ENCODE measurements around the gene ZIC1.
A peak's percentile ranks its signal among the peaks of the same experiment; 100 is the strongest.

Gene ZIC1

DNA sequence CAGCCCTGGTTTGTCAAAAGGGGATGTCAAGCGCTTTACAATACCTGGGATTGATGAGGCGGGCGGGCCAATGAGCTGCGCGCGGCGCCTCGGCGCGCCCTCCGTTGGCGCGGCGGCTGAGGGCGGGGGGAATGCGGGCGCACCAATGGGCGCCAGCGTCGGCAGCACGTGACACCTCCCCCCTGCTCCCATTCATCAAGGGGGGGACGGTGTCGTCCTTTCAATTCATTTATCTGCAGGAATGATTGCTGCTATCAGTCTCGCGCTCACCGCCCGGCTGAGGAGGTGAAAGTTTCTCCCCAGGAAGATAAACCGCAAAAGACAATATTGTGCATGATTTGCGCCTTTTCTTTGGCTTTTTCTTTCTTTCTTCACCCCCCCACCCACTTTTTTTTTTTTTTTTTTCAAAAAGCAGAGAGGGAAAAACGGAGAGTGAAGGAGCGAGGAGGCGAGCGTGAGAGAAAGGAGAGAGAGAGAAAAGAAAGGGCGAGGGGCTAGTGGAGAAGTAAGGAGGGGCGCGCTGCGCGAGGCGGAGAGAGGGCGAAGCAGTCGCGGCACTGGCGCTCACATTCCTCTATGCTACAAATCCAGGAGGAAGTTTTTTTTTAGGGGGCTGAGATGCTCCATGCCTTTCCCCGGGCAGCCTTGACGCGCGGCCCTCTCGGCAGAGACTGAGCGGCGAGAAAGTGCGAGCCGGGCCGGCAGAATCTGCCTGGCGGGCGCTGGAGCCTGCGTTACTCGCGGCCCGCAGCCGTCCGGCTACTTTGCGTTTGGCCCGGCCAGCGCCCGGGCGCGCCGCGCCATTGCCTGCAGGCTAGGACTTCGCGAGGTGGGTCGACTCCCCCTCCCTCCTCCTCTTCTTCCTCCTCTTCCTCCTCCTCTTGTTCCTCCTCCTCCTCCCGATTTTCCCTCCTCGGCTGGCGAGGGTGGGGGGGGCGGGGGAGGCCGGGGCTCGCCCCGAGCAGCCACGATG lies at the start of gene ZIC1:
ZIC1 (plus strand) TSS at position 223 of the 973 bp plus-strand sequence; CDS start at position 971, 748 bp downstream.
- Mint-ChIP-seq H3K9me3 (ENCODE audit: low read depth) (no peaks in the 10 kb centered on the region), H3K4me3 (peak within 1 kb of the TSS; percentile 54), H3K27me3 (peaks cover 54% of the 10 kb centered on the region), H3K27ac (peak within 1 kb of the TSS; percentile 61), H3K4me1 (ENCODE audit: low read depth) (peaks cover 46% of the 10 kb centered on the region), H3K36me3 (peaks cover 8% of the 10 kb centered on the region)

GRCh38 chr3:147360051-147360439 lies 49.1 kb upstream of the ZIC1 start:
- Mint-ChIP-seq H3K27ac (no peak overlapping the region), H3K27me3 (peaks cover 55% of the 10 kb centered on the region), H3K4me1 (ENCODE audit: low read depth) (peaks cover 7% of the 10 kb centered on the region), H3K36me3 (no peaks in the 10 kb centered on the region), H3K4me3 (no peak overlapping the region), H3K9me3 (ENCODE audit: low read depth) (no peaks in the 10 kb centered on the region)

DNA sequence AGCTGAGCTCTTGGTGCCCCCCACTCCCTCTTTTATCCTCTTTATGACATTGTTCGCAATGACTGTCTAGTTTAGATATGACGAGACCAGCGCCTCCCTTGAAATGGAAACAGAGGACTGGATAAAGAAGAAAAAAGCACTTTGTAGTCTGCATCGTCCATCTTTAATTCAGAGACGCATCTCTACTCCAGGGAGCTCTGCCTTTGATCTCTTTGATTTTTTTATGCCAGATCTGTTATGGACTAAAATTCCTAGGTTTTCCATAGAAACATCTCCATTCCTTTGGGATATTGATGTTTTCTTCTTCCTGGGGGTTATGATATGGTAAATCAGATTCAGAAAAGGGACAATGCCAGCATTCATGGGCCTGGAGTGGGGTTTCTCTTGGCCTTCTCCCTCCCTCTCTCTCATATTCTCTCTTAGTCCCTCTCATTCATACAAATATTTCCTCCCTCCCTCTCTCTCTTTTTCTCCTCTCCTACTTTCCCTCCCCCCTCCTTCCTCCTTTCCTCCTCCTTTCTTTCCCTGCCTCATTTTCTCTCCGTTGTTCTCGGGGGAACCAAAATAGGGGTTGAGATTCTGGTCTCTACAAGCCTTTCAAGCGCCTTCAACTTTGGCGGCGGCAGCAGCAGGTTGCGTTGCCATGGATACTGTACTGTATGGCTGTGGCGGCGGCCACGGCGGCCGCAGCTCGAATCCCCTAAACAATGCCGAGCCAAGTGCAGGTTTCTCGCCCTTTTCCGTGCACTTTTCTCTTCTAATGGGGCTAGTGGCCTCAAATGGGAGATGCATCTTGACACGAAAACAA lies 48.3 kb upstream of the ZIC1 start:
- Mint-ChIP-seq H3K27me3 (peaks cover 50% of the 10 kb centered on the region), H3K9me3 (ENCODE audit: low read depth) (no peaks in the 10 kb centered on the region), H3K4me3 (no peak overlapping the region)

GRCh38 chr3:147361454-147362420 lies 47.4 kb upstream of the ZIC1 start:
- Mint-ChIP-seq H3K4me1 (ENCODE audit: low read depth) (peaks cover 7% of the 10 kb centered on the region), H3K4me3 (no peak overlapping the region), H3K27ac (no peak overlapping the region)

More for the DNA sequence above, 48.3 kb upstream of the ZIC1 start:
- Mint-ChIP-seq H3K36me3 (no peaks in the 10 kb centered on the region), H3K4me1 (ENCODE audit: low read depth) (peaks cover 7% of the 10 kb centered on the region), H3K27ac (no peak overlapping the region)

GRCh38 chr3:147364771-147365170 lies 44.4 kb upstream of the ZIC1 start:
- Mint-ChIP-seq H3K36me3 (no peaks in the 10 kb centered on the region), H3K9me3 (ENCODE audit: low read depth) (no peaks in the 10 kb centered on the region), H3K4me1 (ENCODE audit: low read depth) (peaks cover 7% of the 10 kb centered on the region), H3K4me3 (no peak overlapping the region), H3K27ac (no peak overlapping the region), H3K27me3 (peaks cover 39% of the 10 kb centered on the region)

More at GRCh38 chr3:147361454-147362420, 47.4 kb upstream of the ZIC1 start:
- no peaks in the 10 kb centered on the region for H3K36me3 Mint-ChIP-seq
- H3K9me3 Mint-ChIP-seq (ENCODE audit: low read depth), result no peaks in the 10 kb centered on the region
- H3K27me3 Mint-ChIP-seq, result peaks cover 46% of the 10 kb centered on the region

DNA sequence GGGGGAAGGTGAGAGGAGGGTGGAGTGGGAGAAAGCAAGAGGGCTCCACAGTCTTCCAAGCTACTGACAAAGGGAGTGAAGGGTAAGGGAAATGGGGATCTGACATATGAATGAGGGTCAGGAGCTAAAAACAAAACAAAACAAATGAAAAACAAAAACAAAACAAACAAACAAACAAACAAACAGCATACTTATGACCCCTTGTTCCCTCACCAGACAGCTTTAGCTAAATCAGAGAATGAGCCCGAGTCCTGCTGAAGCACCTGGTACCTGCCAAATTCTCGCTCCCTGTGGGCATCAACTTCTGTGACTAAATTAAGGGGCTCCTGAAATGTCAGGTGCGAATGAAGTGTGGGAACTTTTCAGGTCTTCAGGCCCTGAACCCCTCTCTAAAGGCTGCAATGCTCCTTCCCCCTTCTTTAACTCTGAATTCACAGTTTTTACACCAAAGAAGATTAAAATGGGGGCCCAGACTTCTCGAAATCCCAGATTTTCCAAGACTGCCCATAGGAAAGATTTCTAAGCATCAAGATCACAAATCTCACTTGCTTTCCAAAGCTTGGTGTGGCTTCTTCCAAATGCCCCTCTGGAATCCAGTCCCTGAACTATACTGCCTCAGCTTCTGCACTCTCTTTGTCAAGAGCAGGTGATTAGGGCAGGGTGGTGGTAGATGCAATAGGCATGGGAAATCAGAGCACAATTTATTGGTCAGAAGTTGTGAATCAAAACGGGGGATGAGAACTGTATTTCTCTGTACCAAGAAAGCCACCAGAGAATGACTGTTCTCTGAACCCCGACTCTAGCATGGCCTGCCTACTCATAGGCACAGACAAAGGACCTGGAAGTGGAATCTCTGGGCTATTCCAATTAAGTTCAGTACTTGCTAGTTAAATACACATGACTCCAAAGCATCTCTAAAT lies 43.7 kb upstream of the ZIC1 start:
- Mint-ChIP-seq H3K27me3 (peaks cover 39% of the 10 kb centered on the region), H3K9me3 (ENCODE audit: low read depth) (no peaks in the 10 kb centered on the region), H3K36me3 (no peaks in the 10 kb centered on the region), H3K27ac (no peak overlapping the region), H3K4me3 (no peak overlapping the region), H3K4me1 (ENCODE audit: low read depth) (peaks cover 5% of the 10 kb centered on the region)

- H3K36me3 Mint-ChIP-seq, result no peaks in the 10 kb centered on the region
- H3K4me1 Mint-ChIP-seq (ENCODE audit: low read depth), result no peaks in the 10 kb centered on the region
- no peaks in the 10 kb centered on the region for H3K9me3 Mint-ChIP-seq (ENCODE audit: low read depth)
- H3K4me3 Mint-ChIP-seq, result no peak overlapping the region
- peaks cover 41% of the 10 kb centered on the region for H3K27me3 Mint-ChIP-seq
- H3K27ac Mint-ChIP-seq, result no peak overlapping the region
Measured at GRCh38 chr3:147367676-147368075, 41.5 kb upstream of the ZIC1 start.

DNA sequence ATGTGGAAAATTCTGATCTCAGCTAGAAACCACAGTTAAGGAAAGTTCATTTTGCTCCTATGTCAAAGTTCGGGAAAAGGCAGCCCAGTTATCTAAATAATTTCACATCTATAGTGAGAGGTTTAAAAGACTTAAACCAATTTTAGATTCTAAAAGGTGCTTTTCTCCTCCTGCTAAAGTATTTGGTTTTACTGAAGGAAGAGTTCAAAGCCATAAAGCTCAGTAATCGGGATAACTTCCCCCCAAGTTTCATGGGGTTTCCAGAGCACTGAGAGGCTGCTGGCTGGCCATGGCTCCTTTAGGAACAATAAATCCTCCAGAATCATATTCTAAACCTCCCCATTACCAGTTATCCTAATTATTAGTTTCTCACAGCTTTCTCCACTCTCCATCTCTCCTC lies 41.0 kb upstream of the ZIC1 start:
- H3K27ac Mint-ChIP-seq, result no peak overlapping the region
- no peak overlapping the region for H3K4me3 Mint-ChIP-seq
- no peaks in the 10 kb centered on the region for H3K4me1 Mint-ChIP-seq (ENCODE audit: low read depth)
- peaks cover 42% of the 10 kb centered on the region for H3K27me3 Mint-ChIP-seq
- H3K36me3 Mint-ChIP-seq, result no peaks in the 10 kb centered on the region
- H3K9me3 Mint-ChIP-seq (ENCODE audit: low read depth), result no peaks in the 10 kb centered on the region

- H3K27me3 Mint-ChIP-seq, result peaks cover 48% of the 10 kb centered on the region
- H3K9me3 Mint-ChIP-seq (ENCODE audit: low read depth), result no peaks in the 10 kb centered on the region
- no peaks in the 10 kb centered on the region for H3K4me1 Mint-ChIP-seq (ENCODE audit: low read depth)
- H3K36me3 Mint-ChIP-seq, result no peaks in the 10 kb centered on the region
- no peak overlapping the region for H3K27ac Mint-ChIP-seq
- no peak overlapping the region for H3K4me3 Mint-ChIP-seq
Measured at GRCh38 chr3:147368561-147369221, 40.5 kb upstream of the ZIC1 start.

DNA sequence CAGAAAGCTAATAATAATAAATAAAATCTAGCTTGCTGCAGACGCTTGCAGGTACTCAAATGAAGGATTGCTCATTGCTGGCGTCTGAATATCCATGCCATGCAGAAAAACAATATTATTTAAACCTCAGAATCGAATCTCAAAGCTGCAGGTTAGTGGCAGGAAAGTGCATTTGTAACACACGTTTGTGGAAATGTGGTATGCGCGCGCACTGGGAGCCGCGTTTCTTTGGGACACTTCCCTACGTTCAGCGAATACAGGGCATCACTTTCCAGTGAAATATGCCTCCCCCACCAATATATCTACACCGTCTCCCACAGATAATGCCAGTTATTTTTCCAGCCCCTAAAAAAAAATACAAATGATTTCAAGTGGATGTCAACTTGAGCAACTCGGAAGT lies 39.9 kb upstream of the ZIC1 start:
- Mint-ChIP-seq H3K27me3 (peaks cover 51% of the 10 kb centered on the region), H3K36me3 (no peaks in the 10 kb centered on the region), H3K4me3 (no peak overlapping the region), H3K27ac (no peak overlapping the region), H3K9me3 (ENCODE audit: low read depth) (no peaks in the 10 kb centered on the region), H3K4me1 (ENCODE audit: low read depth) (no peaks in the 10 kb centered on the region)

GRCh38 chr3:147369661-147370123 lies 39.5 kb upstream of the ZIC1 start:
- Mint-ChIP-seq H3K4me1 (ENCODE audit: low read depth) (no peaks in the 10 kb centered on the region), H3K4me3 (no peak overlapping the region), H3K9me3 (ENCODE audit: low read depth) (no peaks in the 10 kb centered on the region), H3K27ac (no peak overlapping the region), H3K36me3 (no peaks in the 10 kb centered on the region), H3K27me3 (peaks cover 54% of the 10 kb centered on the region)

- Mint-ChIP-seq H3K4me1 (ENCODE audit: low read depth) (no peaks in the 10 kb centered on the region), H3K36me3 (no peaks in the 10 kb centered on the region), H3K4me3 (no peak overlapping the region), H3K9me3 (ENCODE audit: low read depth) (no peaks in the 10 kb centered on the region), H3K27ac (no peak overlapping the region), H3K27me3 (peaks cover 56% of the 10 kb centered on the region)
Measured at GRCh38 chr3:147370349-147370748, 38.8 kb upstream of the ZIC1 start.

DNA sequence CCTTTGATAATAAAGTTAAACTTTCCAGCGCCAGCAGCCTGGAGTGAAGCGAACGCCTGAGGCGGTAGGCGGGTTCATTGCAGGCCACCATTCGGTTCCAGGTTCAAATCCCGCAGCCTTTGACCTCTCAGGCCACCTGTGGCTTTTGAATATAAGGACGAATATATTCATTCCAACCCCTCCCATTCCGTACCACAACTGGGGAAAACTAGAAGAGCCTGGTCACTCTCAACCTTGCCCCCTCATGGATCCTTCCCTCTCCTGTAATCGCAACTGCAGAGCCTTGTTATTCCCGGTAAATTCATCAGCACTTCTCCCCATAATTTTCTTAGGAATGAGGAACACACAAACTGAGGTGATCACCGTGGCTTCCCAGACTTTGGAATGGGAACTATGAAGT lies 38.0 kb upstream of the ZIC1 start:
- Mint-ChIP-seq H3K36me3 (no peaks in the 10 kb centered on the region), H3K4me3 (no peak overlapping the region), H3K27ac (no peak overlapping the region), H3K4me1 (ENCODE audit: low read depth) (no peaks in the 10 kb centered on the region), H3K9me3 (ENCODE audit: low read depth) (no peaks in the 10 kb centered on the region), H3K27me3 (peaks cover 57% of the 10 kb centered on the region)
